Measurements from ENCODE around the gene ZRANB2.

- TF ChIP-seq POLR2A (IDR thresholded peaks at IDR 0.05): no peak
- TF ChIP-seq CTCF (IDR thresholded peaks at IDR 0.05): no peak
Measured at GRCh38 chr1:71037066-71037465, 43.8 kb downstream of the ZRANB2 start.

Measured in right lobe of liver (tissue), 4 donors.